CD14-positive monocyte (primary cell): ENCODE measurements around the gene ASPSCR1. TPM values are rescaled to one million over a fixed set of nuclear protein-coding genes. Genes with fewer than 3 reads are reported as not detected.
A peak's percentile ranks its signal among the peaks of the same experiment; 100 is the strongest.

Experiments
- DNase-seq, 3 donors: peaks; one replicate each; pipeline ENCODE4 v3.0.0-alpha.2; 2011 to 2022
- H2AFZ ChIP-seq: 2 replicates; pipeline ENCODE4 v1.6.0; 2012; ENCODE audit warnings: mild to moderate bottlenecking, low read depth, low read length, inconsistent platforms; ENCODE audit not compliant: insufficient read depth, poor library complexity, severe bottlenecking
- H3K27ac ChIP-seq, 2 donors: 1 replicate in 1 of 2; 2 replicates in 1 of 2; pipeline ENCODE4 v1.5.1; 2012 to 2013; ENCODE audit warnings: low read length in 2 of 2, control low read depth in 1 of 2, inconsistent platforms in 1 of 2, low read depth in 1 of 2, mild to moderate bottlenecking in 1 of 2
- H3K27me3 ChIP-seq, 2 donors: one replicate each; pipeline versions ENCODE4 v1.6.0 to v1.6.1; 2011 to 2013; ENCODE audit warnings: low read length in 2 of 2; ENCODE audit not compliant: control insufficient read depth in 2 of 2, insufficient read depth in 2 of 2
- H3K36me3 ChIP-seq, 2 donors: replicated peaks in 1 of 2; 1 replicate in 1 of 2; 2 replicates in 1 of 2; pipeline versions ENCODE4 v1.5.1 to v1.6.1; 2012 to 2013; ENCODE audit warnings: low read length in 2 of 2, control low read depth in 1 of 2, inconsistent platforms in 1 of 2, mild to moderate bottlenecking in 1 of 2; ENCODE audit not compliant: insufficient read depth in 2 of 2, control insufficient read depth in 1 of 2
- H3K4me1 ChIP-seq, 2 donors: 1 replicate in 1 of 2; 2 replicates in 1 of 2; pipeline versions ENCODE4 v1.5.1 to v1.6.1; 2012 to 2013; ENCODE audit warnings: low read length in 2 of 2, control low read depth in 1 of 2, inconsistent platforms in 1 of 2, mild to moderate bottlenecking in 1 of 2, moderate library complexity in 1 of 2; ENCODE audit not compliant: insufficient read depth in 2 of 2, control insufficient read depth in 1 of 2
- H3K4me2 ChIP-seq: replicated peaks from 2 replicates; pipeline ENCODE3; 2012; ENCODE audit warnings: low read length, moderate library complexity, mild to moderate bottlenecking; ENCODE audit not compliant: poor library complexity, severe bottlenecking; ENCODE audit errors: extremely low read depth
- H3K4me3 ChIP-seq, 3 experiments: fragments of 200-600 bp in 1 of 3; sonication (generic) in 1 of 3; replicated peaks in 1 of 3; 1 replicate in 2 of 3; 2 replicates in 1 of 3; pipeline ENCODE4 v1.5.1; 2011 to 2013; ENCODE audit warnings: low read length in 3 of 3, mild to moderate bottlenecking in 3 of 3, control low read depth in 2 of 3, low read depth in 2 of 3, inconsistent platforms in 1 of 3, moderate library complexity in 1 of 3
- H3K79me2 ChIP-seq: 2 replicates; pipeline ENCODE4 v1.6.0; 2012; ENCODE audit warnings: mild to moderate bottlenecking, control low read depth, inconsistent platforms, low read length, moderate library complexity; ENCODE audit not compliant: insufficient read depth
- H3K9ac ChIP-seq: 2 replicates; pipeline ENCODE4 v1.6.0; 2017; ENCODE audit warnings: low read length, mild to moderate bottlenecking; ENCODE audit not compliant: insufficient read depth, poor library complexity, severe bottlenecking
- H3K9me3 ChIP-seq, 2 donors: replicated peaks in 1 of 2; 1 replicate in 1 of 2; 2 replicates in 1 of 2; pipeline versions ENCODE4 v1.5.1 to v1.6.1; 2012 to 2013; ENCODE audit warnings: low read length in 2 of 2, control low read depth in 1 of 2; ENCODE audit not compliant: control insufficient read depth in 1 of 2, insufficient read depth in 1 of 2
- H4K20me1 ChIP-seq: 2 replicates; pipeline ENCODE4 v1.6.0; 2012; ENCODE audit warnings: mild to moderate bottlenecking, low read length, control low read depth, moderate library complexity; ENCODE audit not compliant: insufficient read depth
- H3K27ac Mint-ChIP-seq, 7 donors: one replicate each; pipeline ENCODE4 v1.8.0; 2020; ENCODE audit warnings: mild to moderate bottlenecking in 7 of 7, mixed read lengths in 7 of 7, moderate library complexity in 6 of 7, inconsistent platforms in 2 of 7
- H3K27me3 Mint-ChIP-seq, 3 donors: one replicate each; pipeline ENCODE4 v1.8.0; 2021 to 2022; ENCODE audit warnings: low read depth in 3 of 3, mild to moderate bottlenecking in 3 of 3, mixed read lengths in 3 of 3, moderate library complexity in 3 of 3, inconsistent platforms in 1 of 3
- H3K36me3 Mint-ChIP-seq, 2 donors: one replicate each; pipeline ENCODE4 v1.8.0; 2020; ENCODE audit warnings: mixed read lengths in 2 of 2, inconsistent platforms in 1 of 2, mild to moderate bottlenecking in 1 of 2
- H3K4me1 Mint-ChIP-seq: one replicate; pipeline ENCODE4 v1.8.0; 2020; ENCODE audit warnings: mild to moderate bottlenecking, mixed read lengths
- H3K4me3 Mint-ChIP-seq, 2 donors: one replicate each; pipeline ENCODE4 v1.8.0; 2020; ENCODE audit warnings: mild to moderate bottlenecking in 2 of 2, mixed read lengths in 2 of 2, moderate library complexity in 1 of 2
- H3K9me3 Mint-ChIP-seq, 7 donors: one replicate each; pipeline ENCODE4 v1.8.0; 2020 to 2022; ENCODE audit warnings: mixed read lengths in 7 of 7, mild to moderate bottlenecking in 6 of 7, moderate library complexity in 6 of 7, inconsistent platforms in 2 of 7
- WGBS: methylation state at CpG from one replicate; pipeline ENCODE4 v1.1.5; 2013; ENCODE audit warnings: missing lambda C conversion rate; ENCODE audit not compliant: insufficient coverage; 5-methylcytosine and 5-hydroxymethylcytosine counted together
- intact Hi-C, 2 donors: fragments of 100-400 bp; cut with micrococcal nuclease; formaldehyde crosslinking; loops; one replicate each; pipeline versions ENCODE4 v1.15.0 to v1.15.1; 2023
- polyA plus RNA-seq, 3 donors: library from polyadenylated mRNA; depleted of rRNA in 1 of 3; unstranded in 2 of 3; stranded (reverse) in 1 of 3; fragments of 300-500 nt in 2 of 3; fragments of >200 nt in 1 of 3; fragmentation: Illumina TruSeq in 2 of 3; gene quantifications; 1 replicate in 2 of 3; 2 replicates in 1 of 3; pipeline ENCODE4 v1.2.3, GENCODE V29; 2012 to 2021
- TF ChIP-seq, protein P1 (sequence below): fragments of 200-600 bp; IDR thresholded peaks from one replicate; pipeline ENCODE4 v1.8.0; 2022; ENCODE audit warnings: antibody characterized with exemption, mild to moderate bottlenecking

The ASPSCR1 gene
- polyA plus RNA-seq, 3 donors = 25.5 to 31.9 (median 25.6) TPM

DNA sequence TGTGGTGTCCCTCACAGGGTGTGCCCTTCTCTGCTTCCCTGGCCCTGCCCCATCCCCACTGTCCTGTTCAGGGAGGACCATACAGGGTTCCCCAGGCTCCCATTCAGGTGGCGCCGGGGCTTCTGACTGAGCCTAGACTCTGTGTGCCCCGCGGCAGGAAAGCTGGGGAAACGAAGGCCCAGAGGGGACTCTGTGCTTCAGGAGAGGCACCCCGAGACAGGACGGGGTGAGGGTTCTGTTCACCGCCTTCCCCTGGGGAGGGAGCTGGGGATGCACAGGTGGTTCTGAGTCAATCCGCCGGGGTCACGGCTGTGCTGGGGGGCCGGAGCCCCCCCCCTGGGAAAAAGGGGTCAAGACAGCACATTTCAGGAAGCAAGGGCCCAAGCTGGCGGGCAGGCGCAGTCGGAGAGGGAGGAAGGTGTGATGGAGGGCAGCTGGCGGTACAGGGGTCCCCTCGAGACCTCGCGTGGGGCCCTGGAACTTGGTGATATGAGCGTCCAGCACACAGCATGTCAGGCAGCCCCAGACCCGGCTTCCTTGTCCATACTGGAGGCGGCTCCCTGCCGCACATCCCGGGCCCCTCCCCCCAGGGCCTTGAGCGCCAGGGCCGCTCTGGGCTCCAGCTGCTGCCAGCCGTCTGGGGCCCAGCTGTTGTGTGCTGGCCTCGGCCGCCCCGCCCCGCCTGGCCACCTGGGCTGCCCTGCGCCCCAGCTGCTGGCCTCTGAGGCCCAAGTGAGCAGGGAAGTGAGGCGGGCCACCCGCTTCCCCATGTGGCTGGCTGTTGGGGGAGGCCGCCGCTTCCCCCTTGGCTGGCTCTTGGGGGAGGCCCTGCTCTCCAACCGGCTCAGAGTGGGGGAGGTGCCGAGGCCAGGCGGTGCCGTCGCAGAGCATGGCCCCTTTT is 10.8 kb upstream of the ASPSCR1 start:
- WGBS = 13% methylated on average over 38 of the region's 41 CpGs
- Histone ChIP-seq H3K4me3 (peak overlapping the region in 1 of 3 experiments; percentile 59), H3K27ac (no peak overlapping the region), H3K36me3 (no peaks in the 10 kb centered on the region), H3K9me3 (peaks cover 0 to 6% of the 10 kb centered on the region in 2 donors), H3K79me2 (no peaks in the 10 kb centered on the region), H3K4me2 (peak overlapping the region; percentile 70), H3K27me3 (peaks cover 6 to 30% of the 10 kb centered on the region in 2 donors), H3K4me1 (peaks cover 34 to 36% of the 10 kb centered on the region in 2 donors), H4K20me1 (no peaks in the 10 kb centered on the region), H2AFZ (peak overlapping the region; percentile 78), H3K9ac (peak overlapping the region; percentile 43)
- H3K4me1 Mint-ChIP-seq = peaks cover 28% of the 10 kb centered on the region
- peaks cover 34 to 47% (median 37%) of the 10 kb centered on the region in 3 donors for H3K27me3 Mint-ChIP-seq
- peaks cover 0 to 3% of the 10 kb centered on the region in 2 donors for H3K36me3 Mint-ChIP-seq
- TF ChIP-seq, protein P1, sequence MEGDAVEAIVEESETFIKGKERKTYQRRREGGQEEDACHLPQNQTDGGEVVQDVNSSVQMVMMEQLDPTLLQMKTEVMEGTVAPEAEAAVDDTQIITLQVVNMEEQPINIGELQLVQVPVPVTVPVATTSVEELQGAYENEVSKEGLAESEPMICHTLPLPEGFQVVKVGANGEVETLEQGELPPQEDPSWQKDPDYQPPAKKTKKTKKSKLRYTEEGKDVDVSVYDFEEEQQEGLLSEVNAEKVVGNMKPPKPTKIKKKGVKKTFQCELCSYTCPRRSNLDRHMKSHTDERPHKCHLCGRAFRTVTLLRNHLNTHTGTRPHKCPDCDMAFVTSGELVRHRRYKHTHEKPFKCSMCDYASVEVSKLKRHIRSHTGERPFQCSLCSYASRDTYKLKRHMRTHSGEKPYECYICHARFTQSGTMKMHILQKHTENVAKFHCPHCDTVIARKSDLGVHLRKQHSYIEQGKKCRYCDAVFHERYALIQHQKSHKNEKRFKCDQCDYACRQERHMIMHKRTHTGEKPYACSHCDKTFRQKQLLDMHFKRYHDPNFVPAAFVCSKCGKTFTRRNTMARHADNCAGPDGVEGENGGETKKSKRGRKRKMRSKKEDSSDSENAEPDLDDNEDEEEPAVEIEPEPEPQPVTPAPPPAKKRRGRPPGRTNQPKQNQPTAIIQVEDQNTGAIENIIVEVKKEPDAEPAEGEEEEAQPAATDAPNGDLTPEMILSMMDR = no peak
- no peak overlapping the region for H3K27ac Mint-ChIP-seq
- H3K9me3 Mint-ChIP-seq = peaks cover 0 to 8% (median 0%) of the 10 kb centered on the region in 7 donors
- peak overlapping the region; percentile 51 to 62 for H3K4me3 Mint-ChIP-seq
- intact Hi-C loops = no loop called here
- peak; percentile 26 to 44 (median 38) for DNase-seq

DNA sequence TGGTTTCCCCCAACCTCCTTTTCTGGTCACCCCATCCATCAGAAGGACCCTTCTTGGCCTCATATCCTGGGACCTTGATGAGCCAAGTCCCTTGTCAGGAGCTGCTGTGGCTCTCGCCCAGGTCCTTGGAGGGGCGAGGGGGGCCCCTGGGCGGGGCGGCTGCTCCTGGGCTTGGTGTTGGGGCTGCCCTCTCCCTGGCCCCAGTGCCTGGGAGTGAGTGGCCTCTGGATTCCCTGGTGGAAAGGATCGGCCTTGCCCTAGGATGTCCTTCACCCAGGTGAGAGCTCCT is 10.2 kb upstream of the ASPSCR1 start:
- H3K27ac Mint-ChIP-seq = no peak overlapping the region
- Histone ChIP-seq H3K27me3 (peaks cover 2 to 24% of the 10 kb centered on the region in 2 donors), H2AFZ (peak overlapping the region; percentile 78), H3K4me1 (peaks cover 34 to 36% of the 10 kb centered on the region in 2 donors), H3K4me3 (peak overlapping the region in 1 of 3 experiments; percentile 59), H3K27ac (no peak overlapping the region), H3K4me2 (peak overlapping the region; percentile 70), H3K79me2 (no peaks in the 10 kb centered on the region), H3K36me3 (no peaks in the 10 kb centered on the region), H3K9me3 (peaks cover 0 to 6% of the 10 kb centered on the region in 2 donors), H4K20me1 (no peaks in the 10 kb centered on the region), H3K9ac (no peak overlapping the region)
- TF ChIP-seq, protein P1 = no peak
- H3K4me1 Mint-ChIP-seq = peaks cover 27% of the 10 kb centered on the region
- DNase-seq = no peak
- peaks cover 32 to 41% (median 35%) of the 10 kb centered on the region in 3 donors for H3K27me3 Mint-ChIP-seq
- intact Hi-C loops = no loop called here
- peak overlapping the region in 1 of 2 donors; percentile 51 for H3K4me3 Mint-ChIP-seq
- peaks cover 0 to 2% of the 10 kb centered on the region in 2 donors for H3K36me3 Mint-ChIP-seq
- 11% methylated on average over 5 of the region's 5 CpGs for WGBS
- H3K9me3 Mint-ChIP-seq = peaks cover 0 to 5% (median under 1%) of the 10 kb centered on the region in 7 donors
